Left ventricle myocardium inferior (tissue), 1 donor: ENCODE measurements around the gene GP9. TPM values are rescaled to one million over a fixed set of nuclear protein-coding genes. Genes with fewer than 3 reads are reported as not detected.

Source experiments
- DNase-seq: peaks from one replicate; pipeline ENCODE4 v3.0.0-alpha.2; 2020
- H3K27ac ChIP-seq: fragments of 200-600 bp; replicated peaks from 2 replicates; pipeline ENCODE4 v1.8.0; 2021
- H3K27me3 ChIP-seq: fragments of 200-600 bp; 2 replicates; pipeline ENCODE4 v1.8.0; 2021; ENCODE audit warnings: low read depth
- H3K36me3 ChIP-seq: fragments of 200-600 bp; 2 replicates; pipeline ENCODE4 v1.8.0; 2021
- H3K4me1 ChIP-seq: fragments of 200-600 bp; 2 replicates; pipeline ENCODE4 v1.8.0; 2021
- H3K4me3 ChIP-seq: fragments of 200-600 bp; 2 replicates; pipeline ENCODE4 v1.8.0; 2021; ENCODE audit warnings: mild to moderate bottlenecking, moderate library complexity
- H3K9me3 ChIP-seq: fragments of 200-600 bp; replicated peaks from 2 replicates; pipeline ENCODE4 v1.8.0; 2021
- CTCF ChIP-seq: fragments of 200-600 bp; IDR thresholded peaks from 2 replicates; pipeline ENCODE4 v1.8.0; 2021; ENCODE audit warnings: antibody characterized with exemption, mild to moderate bottlenecking, borderline replicate concordance
- intact Hi-C: fragments of 100-400 bp; cut with micrococcal nuclease; formaldehyde crosslinking; loops from one replicate; pipeline ENCODE4 v1.11.0; 2022
- long read RNA-seq: library from polyadenylated mRNA; unstranded; transcript quantifications from one replicate; pipeline ENCODE4 v2.0.0, GENCODE V29; 2021
- total RNA-seq: library from RNA; stranded (reverse); fragmentation: NEBNext Ultra II Directional; extraction: Animal tissue kit (Norgen Biotek cat#: 25700); gene quantifications from one replicate; pipeline ENCODE4 v1.2.1, GENCODE V29; 2021
- donor health status: DM: no; HTN: yes; CAD: no; lungs with severe emphysema.

Gene GP9
- not detected for total RNA-seq
- long read RNA-seq = 0 reads

GRCh38 chr3:129060276-129061022 is at the start of gene GP9:
TSS of gene GP9 (plus strand) at chr3:129060779. CDS start at chr3:129061740, 961 bp downstream.
- H3K4me3 ChIP-seq = no peak within 1 kb of the TSS
- no peaks in the 10 kb centered on the region for H3K9me3 ChIP-seq
- no peak within 1 kb of the TSS for H3K27ac ChIP-seq
- no peaks in the 10 kb centered on the region for H3K36me3 ChIP-seq
- intact Hi-C loops = no loop called here
- no peaks in the 10 kb centered on the region for H3K27me3 ChIP-seq
- no peak for DNase-seq
- H3K4me1 ChIP-seq = peaks cover 8% of the 10 kb centered on the region
- no peak for TF ChIP-seq CTCF

- Histone ChIP-seq H3K27me3 (no peaks in the 10 kb centered on the region), H3K9me3 (no peaks in the 10 kb centered on the region), H3K4me3 (no peak overlapping the region), H3K36me3 (no peaks in the 10 kb centered on the region), H3K4me1 (peaks cover 58% of the 10 kb centered on the region), H3K27ac (peak overlapping the region; percentile 92)
- DNase-seq = no peak
- TF ChIP-seq CTCF = no peak
- intact Hi-C loops = no loop called here
Measured at GRCh38 chr3:129013491-129013891, 47.1 kb upstream of the GP9 start.

GRCh38 chr3:129014148-129014547 is 46.4 kb upstream of the GP9 start:
- no peaks in the 10 kb centered on the region for H3K36me3 ChIP-seq
- DNase-seq = no peak
- no peak for TF ChIP-seq CTCF
- intact Hi-C loops = no loop called here
- no peaks in the 10 kb centered on the region for H3K9me3 ChIP-seq
- no peak overlapping the region for H3K4me3 ChIP-seq
- peak overlapping the region; percentile 92 for H3K27ac ChIP-seq
- no peaks in the 10 kb centered on the region for H3K27me3 ChIP-seq
- H3K4me1 ChIP-seq = peaks cover 60% of the 10 kb centered on the region

- no peak for DNase-seq
- Histone ChIP-seq H3K36me3 (no peaks in the 10 kb centered on the region), H3K4me3 (no peak overlapping the region), H3K9me3 (no peaks in the 10 kb centered on the region), H3K27ac (peak overlapping the region; percentile 92), H3K4me1 (peaks cover 60% of the 10 kb centered on the region), H3K27me3 (no peaks in the 10 kb centered on the region)
- intact Hi-C loops = no loop called here
- TF ChIP-seq CTCF = no peak
Measured at GRCh38 chr3:129014793-129015345, 45.7 kb upstream of the GP9 start.

- H3K36me3 ChIP-seq = no peaks in the 10 kb centered on the region
- no peak for TF ChIP-seq CTCF
- H3K27ac ChIP-seq = peak overlapping the region; percentile 92
- H3K27me3 ChIP-seq = no peaks in the 10 kb centered on the region
- intact Hi-C loops = no loop called here
- H3K9me3 ChIP-seq = no peaks in the 10 kb centered on the region
- H3K4me3 ChIP-seq = peak overlapping the region; percentile 17
- DNase-seq = peak; percentile 46
- peaks cover 60% of the 10 kb centered on the region for H3K4me1 ChIP-seq
Measured at GRCh38 chr3:129015388-129016105, 45.0 kb upstream of the GP9 start.
